Uterus (tissue), 4 donors: ENCODE results near the gene CCR4. TPM values are rescaled to one million over a fixed set of nuclear protein-coding genes. Genes with fewer than 3 reads are reported as not detected.

Experiments used
- DNase-seq, 2 donors: peaks; one replicate each; pipeline ENCODE4 v3.0.0-alpha.2; 2019 to 2020
- H3K27ac ChIP-seq, 2 donors: fragments of 200-600 bp; sonication (generic); 1 replicate in 1 of 2; 2 replicates in 1 of 2; pipeline ENCODE4 v1.5.1; 2016 to 2018
- H3K27me3 ChIP-seq, 2 donors: fragments of 200-600 bp; sonication (generic); one replicate each; pipeline ENCODE4 v1.5.1; 2018 to 2019; ENCODE audit warnings: control low read depth in 1 of 2
- H3K36me3 ChIP-seq, 2 donors: fragments of 200-600 bp; sonication (generic); one replicate each; pipeline ENCODE4 v1.5.1; 2019; ENCODE audit warnings: control low read depth in 1 of 2
- H3K4me1 ChIP-seq, 2 donors: fragments of 200-600 bp; sonication (generic); one replicate each; pipeline ENCODE4 v1.5.1; 2018 to 2019; ENCODE audit warnings: control low read depth in 1 of 2
- H3K4me3 ChIP-seq, 2 donors: fragments of 200-600 bp; sonication (generic); 1 replicate in 1 of 2; 2 replicates in 1 of 2; pipeline ENCODE4 v1.5.1; 2018 to 2019; ENCODE audit warnings: mild to moderate bottlenecking in 1 of 2
- H3K9me3 ChIP-seq, 2 donors: fragments of 200-600 bp; sonication (generic); one replicate each; pipeline ENCODE4 v1.5.1; 2019; ENCODE audit warnings: control low read depth in 1 of 2
- CTCF ChIP-seq, 4 experiments: fragments of 200-600 bp in 2 of 4; fragments of 450-650 bp in 2 of 4; sonication (generic) in 2 of 4; IDR thresholded peaks; one replicate each; pipeline ENCODE4 v1.5.1; 2016 to 2019; ENCODE audit warnings: antibody characterized with exemption in 4 of 4, mild to moderate bottlenecking in 2 of 4, moderate library complexity in 1 of 4
- POLR2A ChIP-seq, 2 donors: fragments of 450-650 bp; IDR thresholded peaks; one replicate each; pipeline ENCODE4 v1.6.1; 2016; ENCODE audit warnings: antibody characterized with exemption in 2 of 2, mild to moderate bottlenecking in 1 of 2, moderate library complexity in 1 of 2
- intact Hi-C: fragments of 100-400 bp; cut with DNase I; formaldehyde crosslinking; loops from one replicate; pipeline ENCODE4 v1.15.1; 2023; ENCODE audit warnings: low total_unique reads
- total RNA-seq, 4 donors: library from RNA; depleted of rRNA in 3 of 4; stranded (reverse); fragments of >200 nt in 3 of 4; gene quantifications; one replicate each; pipeline versions ENCODE4 v1.1.0 to v1.2.4, GENCODE V29; 2014 to 2023
- donor health status: DM: yes; HTN: yes; CAD: no.

The CCR4 gene
- total RNA-seq, 4 donors from 2014 or later, result 0.35 TPM; not detected in 3

DNA sequence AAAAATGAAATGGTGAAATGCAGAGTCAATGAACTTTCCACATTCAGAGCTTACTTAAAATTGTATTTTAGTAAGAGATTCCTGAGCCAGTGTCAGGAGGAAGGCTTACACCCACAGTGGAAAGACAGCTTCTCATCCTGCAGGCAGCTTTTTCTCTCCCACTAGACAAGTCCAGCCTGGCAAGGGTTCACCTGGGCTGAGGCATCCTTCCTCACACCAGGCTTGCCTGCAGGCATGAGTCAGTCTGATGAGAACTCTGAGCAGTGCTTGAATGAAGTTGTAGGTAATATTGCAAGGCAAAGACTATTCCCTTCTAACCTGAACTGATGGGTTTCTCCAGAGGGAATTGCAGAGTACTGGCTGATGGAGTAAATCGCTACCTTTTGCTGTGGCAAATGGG is 3.1 kb downstream of the CCR4 start:
- Histone ChIP-seq H3K4me1 (no peaks in the 10 kb centered on the region), H3K9me3 (no peaks in the 10 kb centered on the region), H3K27ac (no peak overlapping the region), H3K27me3 (no peaks in the 10 kb centered on the region), H3K36me3 (no peaks in the 10 kb centered on the region), H3K4me3 (no peak overlapping the region)
- no peak for TF ChIP-seq POLR2A (IDR thresholded peaks at IDR 0.05)
- no peak for TF ChIP-seq CTCF (IDR thresholded peaks at IDR 0.05)
- intact Hi-C loops, result no loop called here
- no peak for DNase-seq

- no peak for DNase-seq
- H3K36me3 ChIP-seq, result no peaks in the 10 kb centered on the region
- intact Hi-C loops, result no loop called here
- H3K27me3 ChIP-seq, result no peaks in the 10 kb centered on the region
- no peaks in the 10 kb centered on the region for H3K9me3 ChIP-seq
- no peaks in the 10 kb centered on the region for H3K4me1 ChIP-seq
- H3K4me3 ChIP-seq, result no peak overlapping the region
- H3K27ac ChIP-seq, result no peak overlapping the region
- TF ChIP-seq POLR2A (IDR thresholded peaks at IDR 0.05) (no peak), CTCF (IDR thresholded peaks at IDR 0.05) (no peak)
Measured at GRCh38 chr3:32956750-32957570, 5.5 kb downstream of the CCR4 start.

- intact Hi-C loops, result no loop called here
- no peaks in the 10 kb centered on the region for H3K9me3 ChIP-seq
- TF ChIP-seq CTCF (IDR thresholded peaks at IDR 0.05) (no peak), POLR2A (IDR thresholded peaks at IDR 0.05) (no peak)
- no peaks in the 10 kb centered on the region for H3K36me3 ChIP-seq
- no peak overlapping the region for H3K4me3 ChIP-seq
- no peaks in the 10 kb centered on the region for H3K27me3 ChIP-seq
- H3K4me1 ChIP-seq, result no peaks in the 10 kb centered on the region
- no peak overlapping the region for H3K27ac ChIP-seq
- DNase-seq, result no peak
Measured at GRCh38 chr3:32958509-32958908, 7.1 kb downstream of the CCR4 start.

GRCh38 chr3:32959371-32959770 is 7.9 kb downstream of the CCR4 start:
- Histone ChIP-seq H3K9me3 (no peaks in the 10 kb centered on the region), H3K27me3 (no peaks in the 10 kb centered on the region), H3K4me1 (no peaks in the 10 kb centered on the region), H3K4me3 (no peak overlapping the region), H3K36me3 (no peaks in the 10 kb centered on the region), H3K27ac (no peak overlapping the region)
- no peak for DNase-seq
- no peak for TF ChIP-seq CTCF (IDR thresholded peaks at IDR 0.05)
- intact Hi-C loops, result no loop called here

- no peak for DNase-seq
- Histone ChIP-seq H3K4me1 (no peaks in the 10 kb centered on the region), H3K36me3 (no peaks in the 10 kb centered on the region), H3K27me3 (no peaks in the 10 kb centered on the region), H3K9me3 (no peaks in the 10 kb centered on the region), H3K4me3 (no peak overlapping the region), H3K27ac (no peak overlapping the region)
- TF ChIP-seq CTCF (IDR thresholded peaks at IDR 0.05) (no peak), POLR2A (IDR thresholded peaks at IDR 0.05) (no peak)
- intact Hi-C loops, result no loop called here
Measured at GRCh38 chr3:32960404-32961170, 9.1 kb downstream of the CCR4 start.
